A673 (cell line): ENCODE results near the gene BRAT1. TPM values are rescaled to one million over a fixed set of nuclear protein-coding genes. Genes with fewer than 3 reads are reported as not detected.

ENCODE experiments used
- BruUV-seq: library from RNA; stranded (reverse); fragments of 400-500 nt; replicated peaks from 2 replicates; lab custom pipeline; 2021; lab: Mats Ljungman, UMichigan
- CTCF ChIA-PET: fragments of 300-600 bp; sonication (Branson Sonifier 250); formaldehyde crosslinking; loops from one replicate; lab custom pipeline; 2022; ENCODE audit warnings: antibody characterized with exemption; lab: Charles Lee
- POLR2A ChIA-PET: fragments of 300-600 bp; sonication (Branson Sonifier 250); formaldehyde crosslinking; loops from one replicate; lab custom pipeline; 2022; ENCODE audit warnings: antibody characterized with exemption; ENCODE audit not compliant: low non-redundant PET; lab: Charles Lee
- DNase-seq: peaks from one replicate; pipeline ENCODE4 v3.0.0-alpha.2; 2015; ENCODE audit warnings: low spot score
- H3K27ac ChIP-seq: fragments of 200-600 bp; sonication (generic); 2 replicates; pipeline ENCODE4 v1.5.1; 2016; ENCODE audit warnings: mixed run types, low read depth, mild to moderate bottlenecking, mixed read lengths, antibody characterized with exemption, low read length; ENCODE audit not compliant: poor library complexity, severe bottlenecking
- H3K27me3 ChIP-seq: fragments of 200-600 bp; sonication (generic); replicated peaks from 2 replicates; pipeline ENCODE4 v1.6.1; 2017; ENCODE audit warnings: mixed run types, low read depth, mild to moderate bottlenecking, mixed read lengths, antibody characterized with exemption, low read length; ENCODE audit not compliant: insufficient read depth, poor library complexity
- H3K36me3 ChIP-seq: fragments of 200-600 bp; sonication (generic); 2 replicates; pipeline ENCODE4 v1.6.1; 2016; ENCODE audit warnings: mixed run types, mild to moderate bottlenecking, mixed read lengths, antibody characterized with exemption, low read length; ENCODE audit not compliant: insufficient read depth, poor library complexity, severe bottlenecking
- H3K4me1 ChIP-seq: fragments of 200-600 bp; sonication (generic); 2 replicates; pipeline ENCODE4 v1.6.1; 2017; ENCODE audit warnings: mixed run types, mild to moderate bottlenecking, mixed read lengths, antibody characterized with exemption, low read length; ENCODE audit not compliant: insufficient read depth, poor library complexity, severe bottlenecking
- H3K4me3 ChIP-seq: fragments of 200-600 bp; sonication (generic); 2 replicates; pipeline ENCODE4 v1.5.1; 2016; ENCODE audit warnings: low read depth, mixed run types, mild to moderate bottlenecking, mixed read lengths, low read length; ENCODE audit not compliant: poor library complexity, severe bottlenecking
- H3K9me3 ChIP-seq: fragments of 200-600 bp; sonication (generic); 2 replicates; pipeline ENCODE4 v1.6.1; 2016; ENCODE audit warnings: mixed run types, low read depth, mild to moderate bottlenecking, mixed read lengths, antibody characterized with exemption, low read length; ENCODE audit not compliant: poor library complexity, severe bottlenecking
- CTCF ChIP-seq: fragments of 300-800, 200-600 bp; sonication (generic); conservative IDR thresholded peaks from 2 replicates; pipeline ENCODE4 v1.5.1; 2017; ENCODE audit warnings: low read depth, mild to moderate bottlenecking, antibody characterized with exemption, low read length, moderate library complexity, mixed read lengths
- EZH2 ChIP-seq: fragments of 200-600 bp; sonication (generic); IDR thresholded peaks from 2 replicates; pipeline ENCODE4 v1.6.1; 2017; ENCODE audit warnings: borderline replicate concordance, low read depth, mild to moderate bottlenecking, mixed read lengths, antibody characterized with exemption, low read length; ENCODE audit not compliant: poor library complexity, severe bottlenecking
- intact Hi-C: fragments of 100-400 bp; cut with micrococcal nuclease; formaldehyde crosslinking; loops from one replicate; pipeline ENCODE4 v1.10.0; 2022; ENCODE audit not compliant: unreplicated experiment
- microRNA-seq: library from miRNA; unstranded; fragments of <30 nt; microRNA quantifications from one replicate; pipeline ENCODE4 v1.2.0, GENCODE V29; 2021
- total RNA-seq: library from RNA; stranded (reverse); gene quantifications from 2 replicates; pipeline ENCODE4 v1.2.3, GENCODE V29; 2021

Gene BRAT1
- total RNA-seq, 1 experiment from 2014 or later = 47.9 TPM

GRCh38 chr7:2488681-2489080 lies 66.6 kb downstream of the BRAT1 start:
- no peak overlapping the region for H3K27ac ChIP-seq
- TF ChIP-seq CTCF (no peak), EZH2 (no peak)
- H3K36me3 ChIP-seq = no peaks in the 10 kb centered on the region
- H3K27me3 ChIP-seq = no peaks in the 10 kb centered on the region
- no TSS peak for BruUV-seq
- ChIA-PET CTCF (interaction anchor here (0.5 kb wide), 1 partner anchor 65 kb away, joined by 4 read pairs; no protein-coding TSS in a partner anchor), POLR2A (no interaction called here)
- intact Hi-C loops = no loop called here
- no peak for DNase-seq
- H3K4me3 ChIP-seq = no peak overlapping the region
- no peaks in the 10 kb centered on the region for H3K9me3 ChIP-seq
- peaks cover 22% of the 10 kb centered on the region for H3K4me1 ChIP-seq

- ChIA-PET CTCF (interaction anchor here (0.5 kb wide), 1 partner anchor 65 kb away, joined by 4 read pairs; no protein-coding TSS in a partner anchor), POLR2A (no interaction called here)
- no peak for DNase-seq
- no peaks in the 10 kb centered on the region for H3K27me3 ChIP-seq
- H3K4me3 ChIP-seq = no peak overlapping the region
- H3K4me1 ChIP-seq = peaks cover 22% of the 10 kb centered on the region
- BruUV-seq = no TSS peak
- intact Hi-C loops = no loop called here
- H3K27ac ChIP-seq = no peak overlapping the region
- no peak for TF ChIP-seq CTCF
- no peaks in the 10 kb centered on the region for H3K9me3 ChIP-seq
- no peaks in the 10 kb centered on the region for H3K36me3 ChIP-seq
Observed at GRCh38 chr7:2488272-2488645, 67.1 kb downstream of the BRAT1 start.

Small RNAs within 50 kb of the gene (microRNA-seq; reads per million reads assigned to microRNA genes)
- gene MIR4648 = 0.81 reads per million

Other genes starting within 250 kb of the BRAT1 start
- 42.9 and 52.1 TPM in 2 replicates for gene SNX8, start 241.1 kb downstream of the BRAT1 start, total RNA-seq
- 356 and 364 TPM in 2 replicates for gene EIF3B, start 200.7 kb downstream of the BRAT1 start, total RNA-seq
- gene CHST12, start 151.9 kb downstream of the BRAT1 start, total RNA-seq = 19.7 and 21.8 TPM in 2 replicates
- not detected in 2 replicates for gene GRIFIN, start 79.1 kb downstream of the BRAT1 start, total RNA-seq
- gene LFNG, start 35.8 kb downstream of the BRAT1 start, total RNA-seq = 8.7 and 11.7 TPM in 2 replicates
- gene IQCE, start 3.5 kb upstream of the BRAT1 start, total RNA-seq = 35.4 and 42.8 TPM in 2 replicates
- gene TTYH3, start 76.5 kb upstream of the BRAT1 start, total RNA-seq = 248 and 256 TPM in 2 replicates
- gene AMZ1, start 132.7 kb upstream of the BRAT1 start, total RNA-seq = not detected in 2 replicates